ENCODE data around the gene ANKRD1.
"Not testable (repeated sequence)": the region's sequence is repeated elsewhere in the genome, so short reads cannot be mapped to it uniquely, and the experiment has no call there.

ANKRD1 gene

GRCh38 chr10:90911133-90912051 is 9.5 kb downstream of the ANKRD1 start:
- DNase-seq = peak; percentile 14

- no peak for DNase-seq
These were observed 14.3 kb downstream of the ANKRD1 start for GRCh38 chr10:90906596-90906995.

GRCh38 chr10:90905925-90906324 is 15.0 kb downstream of the ANKRD1 start:
- no peak for DNase-seq

GRCh38 chr10:90896916-90897315 is 24.0 kb downstream of the ANKRD1 start:
- DNase-seq = not testable (repeated sequence)

GRCh38 chr10:90893190-90893589 is 27.7 kb downstream of the ANKRD1 start:
- no peak for DNase-seq

GRCh38 chr10:90890347-90890746 is 30.5 kb downstream of the ANKRD1 start:
- DNase-seq = no peak

GRCh38 chr10:90889636-90890035 is 31.3 kb downstream of the ANKRD1 start:
- DNase-seq = no peak

GRCh38 chr10:90888387-90888786 is 32.5 kb downstream of the ANKRD1 start:
- DNase-seq = no peak

- DNase-seq = no peak
These were observed 33.3 kb downstream of the ANKRD1 start for GRCh38 chr10:90887555-90887954.

- no peak for DNase-seq
These were observed 35.7 kb downstream of the ANKRD1 start for GRCh38 chr10:90885176-90885575.

GRCh38 chr10:90884431-90884830 is 36.5 kb downstream of the ANKRD1 start:
- no peak for DNase-seq

GRCh38 chr10:90880059-90880719 is 40.7 kb downstream of the ANKRD1 start:
- peak; percentile 43 for DNase-seq

- DNase-seq = no peak
These were observed 41.8 kb downstream of the ANKRD1 start for GRCh38 chr10:90879062-90879461.

GRCh38 chr10:90872648-90873020 is 48.3 kb downstream of the ANKRD1 start:
- no peak for DNase-seq

GRCh38 chr10:90871766-90872647 is 48.9 kb downstream of the ANKRD1 start, which contains the start of gene RPP30:
Gene RPP30 (plus strand): TSS chr10:90871974. CDS start chr10:90871987, 13 bp downstream.
- DNase-seq = peak; percentile 69

- DNase-seq = peak; percentile 60
These were observed 49.6 kb downstream of the ANKRD1 start for GRCh38 chr10:90871279-90871765.

- no peak for DNase-seq
These were observed 54.8 kb downstream of the ANKRD1 start for GRCh38 chr10:90866050-90866598.

GRCh38 chr10:90865401-90865800 is 55.5 kb downstream of the ANKRD1 start:
- DNase-seq = no peak

GRCh38 chr10:90862908-90863514 is 57.9 kb downstream of the ANKRD1 start:
- DNase-seq = no peak
